Kidney tubule cell (primary cell): ENCODE measurements around the gene SNCB.

Source experiments
- DNase-seq: peaks from one replicate; pipeline ENCODE4 v3.0.0-alpha.2; 2018; ENCODE audit warnings: low spot score

Gene SNCB

GRCh38 chr5:176574297-176574591 is 56.1 kb downstream of the SNCB start:
- no peak for DNase-seq

- DNase-seq: peak; percentile 49
Observed at GRCh38 chr5:176573564-176574296, 56.6 kb downstream of the SNCB start.
